Mesenchymal stem cell (in vitro differentiated cells and primary cell): ENCODE measurements around the gene VSIG10.

Experiments
- DNase-seq: peaks from one replicate; pipeline ENCODE4 v3.0.0-alpha.2; 2013
- H2AFZ ChIP-seq: one replicate; pipeline ENCODE4 v1.6.1; 2013; ENCODE audit warnings: low read depth, mild to moderate bottlenecking, control low read depth, inconsistent platforms, low read length, moderate library complexity
- H2AK5ac ChIP-seq: 2 replicates; pipeline ENCODE4 v1.6.1; 2013; ENCODE audit warnings: low read length, moderate library complexity, mild to moderate bottlenecking, inconsistent platforms; ENCODE audit not compliant: severe bottlenecking
- H2BK120ac ChIP-seq: one replicate; pipeline ENCODE4 v1.6.1; 2013; ENCODE audit warnings: low read depth, mild to moderate bottlenecking, inconsistent platforms, low read length, moderate library complexity
- H2BK12ac ChIP-seq, 2 experiments: one replicate each; pipeline ENCODE4 v1.6.1; 2013; ENCODE audit warnings: inconsistent platforms in 2 of 2, low read length in 2 of 2, mild to moderate bottlenecking in 2 of 2, moderate library complexity in 2 of 2, control low read depth in 1 of 2
- H2BK15ac ChIP-seq: one replicate; pipeline ENCODE4 v1.6.1; 2013; ENCODE audit warnings: mild to moderate bottlenecking, low read depth, inconsistent platforms; ENCODE audit not compliant: poor library complexity, severe bottlenecking
- H2BK5ac ChIP-seq: 2 replicates; pipeline ENCODE4 v1.6.1; 2013; ENCODE audit warnings: low read depth, mild to moderate bottlenecking, low read length, control low read depth, inconsistent platforms; ENCODE audit not compliant: poor library complexity, severe bottlenecking
- H3K14ac ChIP-seq, 2 experiments: one replicate each; pipeline ENCODE4 v1.6.1; 2013; ENCODE audit warnings: inconsistent platforms in 2 of 2, low read length in 2 of 2, control low read depth in 1 of 2, mild to moderate bottlenecking in 1 of 2, moderate library complexity in 1 of 2
- H3K18ac ChIP-seq, 2 experiments: one replicate each; pipeline ENCODE4 v1.6.1; 2013; ENCODE audit warnings: inconsistent platforms in 2 of 2, low read length in 2 of 2, control low read depth in 1 of 2, low read depth in 1 of 2, mild to moderate bottlenecking in 1 of 2
- H3K23ac ChIP-seq, 2 experiments: one replicate each; pipeline ENCODE4 v1.6.1; 2013; ENCODE audit warnings: inconsistent platforms in 2 of 2, low read length in 2 of 2, mild to moderate bottlenecking in 2 of 2, moderate library complexity in 2 of 2, control low read depth in 1 of 2
- H3K27ac ChIP-seq: 2 replicates; pipeline ENCODE4 v1.5.1; 2013; ENCODE audit warnings: mild to moderate bottlenecking, moderate library complexity, low read length, control low read depth, inconsistent platforms; ENCODE audit not compliant: poor library complexity, severe bottlenecking
- H3K27me3 ChIP-seq, 2 experiments: 2 replicates each; pipeline versions ENCODE4 v1.6.1 to v1.7.0; 2013; ENCODE audit warnings: low read length in 2 of 2, mild to moderate bottlenecking in 2 of 2, moderate library complexity in 2 of 2, control low read depth in 1 of 2, inconsistent platforms in 1 of 2; ENCODE audit not compliant: control insufficient read depth in 1 of 2, insufficient read depth in 1 of 2
- H3K36me3 ChIP-seq, 2 experiments: 2 replicates each; pipeline versions ENCODE4 v1.6.1 to v1.7.0; 2013; ENCODE audit warnings: low read length in 2 of 2, control low read depth in 1 of 2, inconsistent platforms in 1 of 2, low read depth in 1 of 2, mild to moderate bottlenecking in 1 of 2; ENCODE audit not compliant: insufficient read depth in 2 of 2, control insufficient read depth in 1 of 2
- H3K4ac ChIP-seq, 2 experiments: one replicate each; pipeline ENCODE4 v1.6.1; 2013; ENCODE audit warnings: inconsistent platforms in 2 of 2, low read length in 2 of 2, mild to moderate bottlenecking in 2 of 2, moderate library complexity in 2 of 2, control low read depth in 1 of 2, low read depth in 1 of 2
- H3K4me1 ChIP-seq: 2 replicates; pipeline ENCODE4 v1.6.1; 2013; ENCODE audit warnings: low read depth, low read length, control low read depth; ENCODE audit not compliant: control insufficient read depth, insufficient read depth
- H3K4me2 ChIP-seq: 2 replicates; pipeline ENCODE4 v1.6.1; 2013; ENCODE audit warnings: low read length, mild to moderate bottlenecking, inconsistent platforms; ENCODE audit not compliant: poor library complexity, severe bottlenecking
- H3K4me3 ChIP-seq, 2 experiments: 2 replicates each; pipeline versions ENCODE4 v1.5.1 to v1.7.0; 2013; ENCODE audit warnings: low read length in 2 of 2, mild to moderate bottlenecking in 2 of 2, control low read depth in 1 of 2, low read depth in 1 of 2; ENCODE audit not compliant: insufficient read depth in 1 of 2
- H3K79me1 ChIP-seq: replicated peaks from 2 replicates; pipeline ENCODE4 v1.6.1; 2013; ENCODE audit warnings: mild to moderate bottlenecking, control low read depth, low read length, inconsistent platforms; ENCODE audit not compliant: poor library complexity, severe bottlenecking
- H3K9ac ChIP-seq: 2 replicates; pipeline ENCODE4 v1.7.0; 2013; ENCODE audit warnings: mild to moderate bottlenecking, low read length, moderate library complexity
- H3K9me3 ChIP-seq: 2 replicates; pipeline ENCODE4 v1.7.0; 2013; ENCODE audit warnings: mild to moderate bottlenecking, low read length; ENCODE audit not compliant: control insufficient read depth
- H4K8ac ChIP-seq: one replicate; pipeline ENCODE4 v1.6.1; 2013; ENCODE audit warnings: inconsistent platforms, mild to moderate bottlenecking, low read length, moderate library complexity
- H4K91ac ChIP-seq: one replicate; pipeline ENCODE4 v1.6.1; 2013; ENCODE audit warnings: mild to moderate bottlenecking, low read length, inconsistent platforms
- WGBS: methylation state at CpG from one replicate; pipeline ENCODE4 v1.1.7; 2013; ENCODE audit warnings: mixed read lengths; 5-methylcytosine and 5-hydroxymethylcytosine counted together

VSIG10 gene

GRCh38 chr12:118053071-118053985, 50.5 kb downstream of the VSIG10 start:
- H3K18ac ChIP-seq = peak overlapping the region in 1 of 2 experiments; percentile 71
- H2BK15ac ChIP-seq = no peak overlapping the region
- H4K8ac ChIP-seq = no peak overlapping the region
- peak overlapping the region; percentile 29 to 70 for H2BK12ac ChIP-seq
- no peak overlapping the region for H3K4me2 ChIP-seq
- WGBS = 95% methylated on average over 8 of the region's 10 CpGs
- no peak overlapping the region for H2AFZ ChIP-seq
- peaks cover 18% of the 10 kb centered on the region for H3K4me1 ChIP-seq
- peaks cover 11 to 47% of the 10 kb centered on the region in 2 experiments for H3K36me3 ChIP-seq
- H3K9me3 ChIP-seq = no peaks in the 10 kb centered on the region
- H2BK120ac ChIP-seq = no peak overlapping the region
- H4K91ac ChIP-seq = no peak overlapping the region
- H2AK5ac ChIP-seq = peak overlapping the region; percentile 72
- H3K9ac ChIP-seq = peak overlapping the region; percentile 50
- peak overlapping the region; percentile 74 for H3K27ac ChIP-seq
- no peak for DNase-seq
- H3K14ac ChIP-seq = no peak overlapping the region
- peaks cover 13% of the 10 kb centered on the region for H3K79me1 ChIP-seq
- no peak overlapping the region for H2BK5ac ChIP-seq
- H3K4me3 ChIP-seq = peak overlapping the region in 1 of 2 experiments; percentile 54
- H3K27me3 ChIP-seq = no peaks in the 10 kb centered on the region
- no peak overlapping the region for H3K23ac ChIP-seq
- H3K4ac ChIP-seq = no peak overlapping the region

- WGBS = 58% methylated on average over 14 of the region's 14 CpGs
- Histone ChIP-seq H2BK5ac (no peak overlapping the region), H2BK120ac (no peak overlapping the region), H3K4me2 (peak overlapping the region; percentile 8), H3K27me3 (no peaks in the 10 kb centered on the region), H3K23ac (no peak overlapping the region), H3K9ac (peak overlapping the region; percentile 50), H3K4me3 (peak overlapping the region in 1 of 2 experiments; percentile 54), H3K14ac (no peak overlapping the region), H2BK15ac (no peak overlapping the region), H3K18ac (peak overlapping the region; percentile 6 to 71), H3K79me1 (peaks cover 15% of the 10 kb centered on the region), H4K91ac (no peak overlapping the region), H3K4ac (no peak overlapping the region), H4K8ac (no peak overlapping the region), H3K27ac (peak overlapping the region; percentile 74), H2AK5ac (peak overlapping the region; percentile 72), H3K9me3 (no peaks in the 10 kb centered on the region), H2AFZ (no peak overlapping the region), H3K4me1 (peaks cover 18% of the 10 kb centered on the region), H3K36me3 (peaks cover 15 to 50% of the 10 kb centered on the region in 2 experiments), H2BK12ac (peak overlapping the region; percentile 6 to 29)
- peak; percentile 97 for DNase-seq
Measured at GRCh38 chr12:118052324-118053070, 51.3 kb downstream of the VSIG10 start.

- Histone ChIP-seq H2BK5ac (no peak overlapping the region), H2BK12ac (no peak overlapping the region), H2BK15ac (no peak overlapping the region), H4K91ac (no peak overlapping the region), H3K4me3 (no peak overlapping the region), H3K23ac (no peak overlapping the region), H3K4ac (no peak overlapping the region), H3K27ac (no peak overlapping the region), H2AFZ (no peak overlapping the region), H2BK120ac (no peak overlapping the region), H3K27me3 (no peaks in the 10 kb centered on the region), H3K4me1 (peaks cover 18% of the 10 kb centered on the region), H4K8ac (no peak overlapping the region), H3K79me1 (peaks cover 18% of the 10 kb centered on the region), H3K9ac (no peak overlapping the region), H3K9me3 (no peaks in the 10 kb centered on the region), H3K18ac (no peak overlapping the region), H3K4me2 (no peak overlapping the region), H3K14ac (no peak overlapping the region), H2AK5ac (no peak overlapping the region), H3K36me3 (peaks cover 21 to 55% of the 10 kb centered on the region in 2 experiments)
- DNase-seq = peak; percentile 9
- WGBS = 92% methylated on average over 9 of the region's 12 CpGs
Measured at GRCh38 chr12:118050972-118051910, 52.6 kb downstream of the VSIG10 start.
